Left kidney (tissue), 2 donors: Measurements from ENCODE around the gene ADAM8. TPM values are rescaled to one million over a fixed set of nuclear protein-coding genes. Genes with fewer than 3 reads are reported as not detected.

Experiments
- DNase-seq: peaks from one replicate; pipeline ENCODE4 v3.0.0-alpha.2; 2013
- polyA plus RNA-seq: library from polyadenylated mRNA; unstranded; fragments of 120-200 nt; gene quantifications from one replicate; pipeline ENCODE4 v1.2.1, GENCODE V29; 2013; ENCODE audit not compliant: insufficient read length

The ADAM8 gene
- polyA plus RNA-seq, 1 donor = 2.4 TPM

- no peak for DNase-seq
These were observed 63.7 kb downstream of the ADAM8 start for GRCh38 chr10:133212853-133213494.

Other genes with a start within 250 kb of the ADAM8 start
- gene ADGRA1, start 188.9 kb downstream of the ADAM8 start, polyA plus RNA-seq = 1.7 TPM
- 8.3 TPM for gene KNDC1, start 116.6 kb downstream of the ADAM8 start, polyA plus RNA-seq
- gene UTF1, start 46.7 kb downstream of the ADAM8 start, polyA plus RNA-seq = not detected
- 0.18 TPM for gene VENTX, start 39.0 kb downstream of the ADAM8 start, polyA plus RNA-seq
- 63.9 TPM for gene TUBGCP2, start 32.0 kb upstream of the ADAM8 start, polyA plus RNA-seq
- gene ZNF511, start 32.0 kb upstream of the ADAM8 start, polyA plus RNA-seq = 30.7 TPM
- gene CALY, start 60.0 kb upstream of the ADAM8 start, polyA plus RNA-seq = 0.12 TPM
- gene PRAP1, start 70.5 kb upstream of the ADAM8 start, polyA plus RNA-seq = 3.1 TPM
- 18.1 TPM for gene FUOM, start 81.2 kb upstream of the ADAM8 start, polyA plus RNA-seq
- gene ECHS1, start 96.5 kb upstream of the ADAM8 start, polyA plus RNA-seq = 128 TPM
- 6.3 TPM for gene PAOX, start 102.4 kb upstream of the ADAM8 start, polyA plus RNA-seq
- 75.2 TPM for gene MTG1, start 117.3 kb upstream of the ADAM8 start, polyA plus RNA-seq
- gene SPRN, start 147.8 kb upstream of the ADAM8 start, polyA plus RNA-seq = 4.5 TPM
- 3.8 TPM for gene SCART1, start 177.1 kb upstream of the ADAM8 start, polyA plus RNA-seq